Loucy (cell line): Measurements from ENCODE around the gene ERVK3-1.

ENCODE experiments used
- H2AFZ ChIP-seq: fragments of 200-600 bp; sonication (generic); 2 replicates; pipeline ENCODE4 v1.6.0; 2016; ENCODE audit warnings: antibody characterized with exemption, mild to moderate bottlenecking, low read length, moderate library complexity
- H3F3A ChIP-seq: fragments of 200-600 bp; 2 replicates; pipeline ENCODE4 v1.6.0; 2016; ENCODE audit warnings: antibody characterized with exemption, low read depth, mild to moderate bottlenecking
- H3K27me3 ChIP-seq: fragments of 200-600 bp; sonication (generic); 2 replicates; pipeline ENCODE4 v1.6.1; 2014; ENCODE audit warnings: low read length, mild to moderate bottlenecking; ENCODE audit not compliant: insufficient read depth, poor library complexity, severe bottlenecking
- H3K36me3 ChIP-seq: fragments of 200-600 bp; sonication (generic); 2 replicates; pipeline ENCODE4 v1.6.1; 2016; ENCODE audit warnings: low read length; ENCODE audit not compliant: insufficient read depth
- H3K4me1 ChIP-seq: fragments of 200-600 bp; sonication (generic); 2 replicates; pipeline ENCODE4 v1.5.1; 2014; ENCODE audit warnings: low read length, mild to moderate bottlenecking; ENCODE audit not compliant: insufficient read depth, poor library complexity, severe bottlenecking
- H3K4me2 ChIP-seq: fragments of 200-600 bp; sonication (generic); 2 replicates; pipeline ENCODE4 v1.6.0; 2014; ENCODE audit warnings: antibody characterized with exemption, low read length, low read depth, mild to moderate bottlenecking; ENCODE audit not compliant: poor library complexity, severe bottlenecking
- H3K4me3 ChIP-seq: fragments of 200-600 bp; sonication (generic); 2 replicates; pipeline ENCODE4 v1.5.1; 2014; ENCODE audit warnings: low read length, mild to moderate bottlenecking, mixed read lengths; ENCODE audit not compliant: poor library complexity, severe bottlenecking
- H3K79me2 ChIP-seq: fragments of 200-600 bp; sonication (generic); 2 replicates; pipeline ENCODE4 v1.6.1; 2014; ENCODE audit warnings: low read length; ENCODE audit not compliant: insufficient read depth
- H3K9ac ChIP-seq: fragments of 200-600 bp; sonication (generic); 2 replicates; pipeline ENCODE4 v1.6.0; 2014; ENCODE audit warnings: mild to moderate bottlenecking, low read depth, low read length, moderate library complexity; ENCODE audit not compliant: poor library complexity, severe bottlenecking
- H3K9me2 ChIP-seq: fragments of 200-600 bp; sonication (generic); replicated peaks from 2 replicates; pipeline ENCODE4 v1.6.1; 2016; ENCODE audit warnings: low read depth, low read length, mixed read lengths
- H3K9me3 ChIP-seq: fragments of 200-600 bp; sonication (generic); 2 replicates; pipeline ENCODE4 v1.6.1; 2014; ENCODE audit warnings: mild to moderate bottlenecking, antibody characterized with exemption, low read length, low read depth; ENCODE audit not compliant: insufficient read depth
- H4K20me1 ChIP-seq: fragments of 200-600 bp; sonication (generic); 2 replicates; pipeline ENCODE4 v1.6.0; 2014; ENCODE audit warnings: antibody characterized with exemption, low read length, mild to moderate bottlenecking; ENCODE audit not compliant: insufficient read depth, poor library complexity, severe bottlenecking
- CTCF ChIP-seq: fragments of 200-600 bp; sonication (generic); conservative IDR thresholded peaks from 2 replicates; pipeline ENCODE4 v1.5.1; 2014; ENCODE audit warnings: mild to moderate bottlenecking, antibody characterized with exemption, low read length
- EZH2phosphoT487 ChIP-seq: fragments of 200-600 bp; IDR thresholded peaks from 2 replicates; pipeline ENCODE4 v1.6.1; 2018; ENCODE audit warnings: antibody characterized with exemption, mild to moderate bottlenecking, moderate library complexity, borderline replicate concordance

Gene ERVK3-1

GRCh38 chr19:58279042-58279924 is 25.9 kb upstream of the ERVK3-1 start:
- no peaks in the 10 kb centered on the region for H3K36me3 ChIP-seq
- peaks cover 34% of the 10 kb centered on the region for H4K20me1 ChIP-seq
- no peaks in the 10 kb centered on the region for H3K27me3 ChIP-seq
- no peaks in the 10 kb centered on the region for H3F3A ChIP-seq
- H3K9me3 ChIP-seq = no peaks in the 10 kb centered on the region
- H3K4me3 ChIP-seq = peak overlapping the region; percentile 82
- peak overlapping the region; percentile 92 for H3K4me2 ChIP-seq
- H3K9ac ChIP-seq = peak overlapping the region; percentile 88
- peaks cover 64% of the 10 kb centered on the region for H3K79me2 ChIP-seq
- H3K4me1 ChIP-seq = peaks cover 30% of the 10 kb centered on the region
- H3K9me2 ChIP-seq = no peaks in the 10 kb centered on the region
- TF ChIP-seq EZH2phosphoT487 (no peak), CTCF (no peak)
- H2AFZ ChIP-seq = peak overlapping the region; percentile 95

- H3K4me2 ChIP-seq = peak overlapping the region; percentile 92
- no peaks in the 10 kb centered on the region for H3K27me3 ChIP-seq
- peaks cover 34% of the 10 kb centered on the region for H4K20me1 ChIP-seq
- TF ChIP-seq EZH2phosphoT487 (no peak), CTCF (no peak)
- no peaks in the 10 kb centered on the region for H3K9me2 ChIP-seq
- no peaks in the 10 kb centered on the region for H3K36me3 ChIP-seq
- peak overlapping the region; percentile 82 for H3K4me3 ChIP-seq
- H3K79me2 ChIP-seq = peaks cover 70% of the 10 kb centered on the region
- H2AFZ ChIP-seq = no peak overlapping the region
- H3F3A ChIP-seq = no peaks in the 10 kb centered on the region
- no peaks in the 10 kb centered on the region for H3K9me3 ChIP-seq
- H3K9ac ChIP-seq = peak overlapping the region; percentile 88
- H3K4me1 ChIP-seq = peaks cover 30% of the 10 kb centered on the region
Measured at GRCh38 chr19:58279925-58280316, 25.3 kb upstream of the ERVK3-1 start.

- H3K36me3 ChIP-seq = peaks cover 34% of the 10 kb centered on the region; the same call in 1 of the 2 replicates
- no peak overlapping the region for H2AFZ ChIP-seq
- H3K27me3 ChIP-seq = no peaks in the 10 kb centered on the region
- TF ChIP-seq CTCF = no peak
- no peak for TF ChIP-seq EZH2phosphoT487
- no peak overlapping the region for H3K4me3 ChIP-seq
- H3K4me1 ChIP-seq = peaks cover 25% of the 10 kb centered on the region
- H3F3A ChIP-seq = no peaks in the 10 kb centered on the region
- H3K9me3 ChIP-seq = no peaks in the 10 kb centered on the region
- no peak overlapping the region for H3K4me2 ChIP-seq
- H3K79me2 ChIP-seq = peaks cover 64% of the 10 kb centered on the region
- H4K20me1 ChIP-seq = peaks cover 34% of the 10 kb centered on the region
- no peak overlapping the region for H3K9ac ChIP-seq
- no peaks in the 10 kb centered on the region for H3K9me2 ChIP-seq
Measured at GRCh38 chr19:58284199-58284598, 21.0 kb upstream of the ERVK3-1 start.
